ENCODE measurements around the gene PCDHA11.

DNA sequence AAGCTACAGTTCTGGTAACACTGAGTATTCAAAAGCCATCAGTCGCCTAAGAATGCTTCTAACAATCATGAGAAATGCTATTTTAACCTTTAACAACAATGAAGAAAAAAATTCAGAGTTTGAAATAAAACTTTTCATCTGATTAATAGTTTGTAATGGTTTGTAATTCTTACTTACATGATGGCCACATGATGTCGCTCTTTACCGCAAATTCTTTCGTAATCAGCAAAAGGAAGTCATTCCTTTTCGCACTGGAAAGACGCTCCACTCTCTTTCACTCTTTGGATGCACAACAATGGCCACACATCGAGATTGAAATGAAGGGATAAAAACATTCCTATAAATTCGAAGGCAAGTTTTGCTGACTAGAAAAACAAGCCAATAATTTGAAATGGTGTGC lies 34.8 kb upstream of the PCDHA11 start, which contains the start of gene PCDHA7:
- TF ChIP-seq, protein P1, sequence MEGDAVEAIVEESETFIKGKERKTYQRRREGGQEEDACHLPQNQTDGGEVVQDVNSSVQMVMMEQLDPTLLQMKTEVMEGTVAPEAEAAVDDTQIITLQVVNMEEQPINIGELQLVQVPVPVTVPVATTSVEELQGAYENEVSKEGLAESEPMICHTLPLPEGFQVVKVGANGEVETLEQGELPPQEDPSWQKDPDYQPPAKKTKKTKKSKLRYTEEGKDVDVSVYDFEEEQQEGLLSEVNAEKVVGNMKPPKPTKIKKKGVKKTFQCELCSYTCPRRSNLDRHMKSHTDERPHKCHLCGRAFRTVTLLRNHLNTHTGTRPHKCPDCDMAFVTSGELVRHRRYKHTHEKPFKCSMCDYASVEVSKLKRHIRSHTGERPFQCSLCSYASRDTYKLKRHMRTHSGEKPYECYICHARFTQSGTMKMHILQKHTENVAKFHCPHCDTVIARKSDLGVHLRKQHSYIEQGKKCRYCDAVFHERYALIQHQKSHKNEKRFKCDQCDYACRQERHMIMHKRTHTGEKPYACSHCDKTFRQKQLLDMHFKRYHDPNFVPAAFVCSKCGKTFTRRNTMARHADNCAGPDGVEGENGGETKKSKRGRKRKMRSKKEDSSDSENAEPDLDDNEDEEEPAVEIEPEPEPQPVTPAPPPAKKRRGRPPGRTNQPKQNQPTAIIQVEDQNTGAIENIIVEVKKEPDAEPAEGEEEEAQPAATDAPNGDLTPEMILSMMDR (IDR thresholded peaks at IDR 0.05): no peak
- no peak for TF ChIP-seq EZH2phosphoT487 (IDR thresholded peaks at IDR 0.05)
